Effector memory CD4-positive, alpha-beta T cell (primary cell): Measurements from ENCODE around the gene DNAJC18.

Experiments
- DNase-seq, 3 donors: peaks; one replicate each; pipeline ENCODE4 v3.0.0-alpha.2; 2020
- H3K27ac ChIP-seq: 2 replicates; pipeline ENCODE4 v1.7.0; 2013; ENCODE audit warnings: mild to moderate bottlenecking, low read length, moderate library complexity; ENCODE audit not compliant: insufficient read depth, poor library complexity, severe bottlenecking
- H3K27me3 ChIP-seq: replicated peaks from 2 replicates; pipeline ENCODE4 v1.7.0; 2013; ENCODE audit warnings: mild to moderate bottlenecking, low read length; ENCODE audit not compliant: insufficient read depth, control insufficient read depth, poor library complexity, severe bottlenecking
- H3K36me3 ChIP-seq: 2 replicates; pipeline ENCODE4 v1.7.0; 2013; ENCODE audit warnings: mild to moderate bottlenecking, low read length, moderate library complexity; ENCODE audit not compliant: control insufficient read depth, insufficient read depth
- H3K4me1 ChIP-seq: 2 replicates; pipeline ENCODE4 v1.7.0; 2013; ENCODE audit warnings: low read length, mild to moderate bottlenecking; ENCODE audit not compliant: control insufficient read depth, insufficient read depth, poor library complexity, severe bottlenecking
- H3K4me3 ChIP-seq: 2 replicates; pipeline ENCODE4 v1.7.0; 2013; ENCODE audit warnings: low read length, low read depth, mild to moderate bottlenecking; ENCODE audit not compliant: insufficient read depth, poor library complexity, severe bottlenecking
- H3K9me3 ChIP-seq: 2 replicates; pipeline ENCODE4 v1.7.0; 2013; ENCODE audit warnings: mild to moderate bottlenecking, low read length, moderate library complexity; ENCODE audit not compliant: control insufficient read depth

The DNAJC18 gene

DNA sequence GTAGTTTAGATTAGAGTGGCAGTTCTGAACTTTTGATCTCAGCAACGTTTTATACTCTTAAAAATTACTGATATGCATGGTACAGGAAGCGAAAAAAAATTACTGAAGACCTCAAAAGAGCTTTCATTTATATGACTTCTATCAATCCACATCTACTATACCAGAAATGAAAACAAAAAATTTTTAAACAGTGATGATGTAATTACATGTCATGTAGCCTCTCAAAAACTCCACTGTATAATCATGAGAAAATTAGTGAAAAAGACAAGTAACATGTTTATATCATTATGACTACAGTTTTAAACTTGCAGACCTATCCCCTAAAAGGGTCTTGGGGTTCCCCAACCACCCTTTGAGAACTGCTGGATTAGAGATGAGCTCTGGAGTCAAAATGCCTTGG lies 9.3 kb downstream of the DNAJC18 start:
- Histone ChIP-seq H3K4me3 (no peak overlapping the region), H3K27me3 (no peaks in the 10 kb centered on the region), H3K9me3 (no peaks in the 10 kb centered on the region), H3K27ac (no peak overlapping the region), H3K4me1 (no peaks in the 10 kb centered on the region), H3K36me3 (no peaks in the 10 kb centered on the region)
- no peak for DNase-seq

DNA sequence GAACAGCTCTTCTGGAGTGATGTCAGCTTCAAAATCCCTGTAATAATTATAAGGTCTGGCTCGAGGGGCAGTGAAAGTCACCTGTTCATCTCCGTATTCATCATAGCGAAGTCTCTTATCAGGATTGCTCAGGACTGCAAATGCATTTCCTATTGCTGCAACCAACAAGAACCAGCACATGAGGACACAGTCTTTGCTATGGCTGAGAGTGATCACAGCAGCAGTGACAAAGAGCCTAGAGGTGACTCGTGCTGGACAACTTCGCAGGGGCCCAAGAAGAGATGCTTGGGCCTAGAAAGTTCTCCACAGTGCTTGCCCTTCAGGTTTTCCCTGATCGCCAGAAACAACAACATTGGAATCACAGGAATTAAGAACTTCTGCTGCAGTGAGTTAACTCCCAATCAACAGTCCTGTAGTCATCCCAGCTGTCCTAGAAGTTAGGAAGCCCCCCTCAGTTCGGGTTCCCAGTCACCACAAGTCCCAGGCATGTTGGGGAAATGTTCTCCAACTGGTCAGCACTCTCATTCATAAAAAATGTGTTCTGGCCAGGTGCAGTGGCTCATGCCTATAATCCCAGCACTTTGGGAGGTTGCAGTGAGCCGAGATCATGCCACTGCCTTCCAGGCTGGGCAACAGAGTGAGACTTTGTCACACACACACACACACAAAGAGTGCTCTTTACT lies 13.0 kb downstream of the DNAJC18 start:
- H3K27ac ChIP-seq: no peak overlapping the region
- H3K27me3 ChIP-seq: no peaks in the 10 kb centered on the region
- H3K4me3 ChIP-seq: no peak overlapping the region
- no peaks in the 10 kb centered on the region for H3K4me1 ChIP-seq
- H3K9me3 ChIP-seq: no peaks in the 10 kb centered on the region
- no peak for DNase-seq
- H3K36me3 ChIP-seq: no peaks in the 10 kb centered on the region

DNA sequence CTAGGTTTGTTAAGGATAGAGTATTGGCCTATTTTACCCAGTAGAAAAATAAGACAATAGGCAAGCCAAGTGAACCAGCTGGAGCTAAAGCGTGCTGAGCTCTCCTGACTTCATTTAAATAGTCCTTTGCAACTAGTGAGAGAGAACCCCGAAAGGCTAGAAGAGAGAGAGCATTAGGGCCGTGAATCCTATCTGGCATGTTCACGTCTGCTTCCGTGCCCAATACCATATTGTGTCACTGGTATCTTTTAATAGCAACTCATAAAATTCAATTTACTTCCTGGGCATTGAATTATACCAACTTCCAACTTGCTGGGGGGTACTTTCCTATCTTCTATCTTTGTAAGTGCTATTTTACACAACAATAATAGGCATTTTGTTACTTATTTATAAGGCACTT lies 13.8 kb downstream of the DNAJC18 start:
- Histone ChIP-seq H3K27ac (no peak overlapping the region), H3K9me3 (no peaks in the 10 kb centered on the region), H3K27me3 (no peaks in the 10 kb centered on the region), H3K4me1 (no peaks in the 10 kb centered on the region), H3K36me3 (no peaks in the 10 kb centered on the region), H3K4me3 (no peak overlapping the region)
- no peak for DNase-seq

DNA sequence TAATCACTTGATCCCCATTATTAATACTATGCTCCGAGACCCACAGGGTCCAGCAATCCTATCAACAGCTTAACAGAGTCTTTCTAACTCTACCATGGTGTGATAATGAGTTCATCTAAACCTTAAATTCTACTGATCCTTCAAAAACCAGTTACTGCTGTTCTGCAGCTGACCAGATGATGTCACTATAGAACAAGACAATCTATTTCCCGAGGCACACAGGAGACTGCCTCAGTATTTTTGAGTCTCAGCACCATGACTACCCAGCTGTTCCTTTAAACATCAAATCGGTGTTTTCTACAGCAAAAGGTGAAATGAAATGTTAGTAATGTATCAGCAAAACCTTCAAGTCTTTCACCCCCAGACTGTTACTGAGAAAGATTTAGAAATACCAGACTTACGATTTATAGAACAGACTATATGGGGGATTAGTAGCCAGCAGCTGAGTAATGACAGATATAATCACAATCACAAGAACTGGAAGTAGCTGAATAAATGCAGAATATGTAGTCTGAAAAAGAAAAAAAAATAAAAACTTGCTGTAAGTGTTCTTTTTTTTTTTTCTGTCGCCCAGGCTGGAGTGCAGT lies 16.9 kb downstream of the DNAJC18 start:
- Histone ChIP-seq H3K9me3 (no peaks in the 10 kb centered on the region), H3K27me3 (no peaks in the 10 kb centered on the region), H3K4me3 (no peak overlapping the region), H3K36me3 (peaks cover 10% of the 10 kb centered on the region), H3K4me1 (no peaks in the 10 kb centered on the region), H3K27ac (no peak overlapping the region)
- DNase-seq: peak in 2 of 3 donors; percentile 12 to 39

DNA sequence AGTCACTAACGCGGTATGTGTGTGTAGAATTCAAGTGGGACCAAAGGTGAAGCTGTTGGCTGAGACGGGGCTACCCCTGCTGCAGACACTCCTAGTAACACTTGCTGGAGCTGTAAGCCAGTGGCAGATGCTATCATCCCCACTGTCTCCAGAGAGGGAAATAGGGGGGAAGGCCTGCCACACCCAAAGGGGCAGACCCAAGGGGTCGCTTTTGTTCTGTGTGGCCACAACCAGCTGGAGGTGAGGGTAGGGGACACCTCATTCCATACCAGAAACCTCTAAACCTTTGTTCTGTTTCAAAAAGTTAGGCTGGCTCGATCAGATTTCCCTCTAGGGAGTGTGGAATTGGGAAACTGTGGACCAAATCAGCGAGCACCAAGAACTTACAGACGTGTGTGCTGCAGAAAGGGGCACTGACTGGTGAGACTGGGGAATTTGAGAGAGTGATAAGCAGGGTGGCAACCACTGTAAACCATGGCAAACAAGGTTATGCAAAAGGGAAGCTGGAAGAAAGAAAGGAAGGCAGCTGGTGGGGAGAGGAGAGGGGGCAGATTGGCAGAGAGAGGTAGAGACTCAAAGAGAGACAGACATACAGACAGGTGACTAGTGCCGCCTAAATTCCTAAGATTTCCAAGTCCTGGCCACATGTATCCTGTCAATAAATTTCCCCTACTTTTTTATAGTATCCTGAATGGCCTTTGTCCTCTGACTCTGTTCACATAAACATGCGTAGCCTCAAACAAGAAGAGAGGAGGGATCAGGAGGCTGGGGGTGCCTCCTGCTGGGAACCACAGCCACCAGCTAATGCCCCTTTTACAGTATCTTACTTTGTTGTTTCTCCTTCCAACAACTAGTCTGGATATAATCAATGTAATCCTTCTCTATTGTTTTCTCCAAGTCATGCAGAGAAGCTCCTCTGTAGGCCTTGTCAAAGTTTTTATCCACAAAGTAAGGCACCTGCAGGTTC lies 19.8 kb downstream of the DNAJC18 start:
- H3K9me3 ChIP-seq: no peaks in the 10 kb centered on the region
- DNase-seq: no peak
- H3K4me3 ChIP-seq: no peak overlapping the region
- H3K27me3 ChIP-seq: no peaks in the 10 kb centered on the region
- no peak overlapping the region for H3K27ac ChIP-seq
- H3K36me3 ChIP-seq: peaks cover 10% of the 10 kb centered on the region
- H3K4me1 ChIP-seq: peaks cover 9% of the 10 kb centered on the region

DNA sequence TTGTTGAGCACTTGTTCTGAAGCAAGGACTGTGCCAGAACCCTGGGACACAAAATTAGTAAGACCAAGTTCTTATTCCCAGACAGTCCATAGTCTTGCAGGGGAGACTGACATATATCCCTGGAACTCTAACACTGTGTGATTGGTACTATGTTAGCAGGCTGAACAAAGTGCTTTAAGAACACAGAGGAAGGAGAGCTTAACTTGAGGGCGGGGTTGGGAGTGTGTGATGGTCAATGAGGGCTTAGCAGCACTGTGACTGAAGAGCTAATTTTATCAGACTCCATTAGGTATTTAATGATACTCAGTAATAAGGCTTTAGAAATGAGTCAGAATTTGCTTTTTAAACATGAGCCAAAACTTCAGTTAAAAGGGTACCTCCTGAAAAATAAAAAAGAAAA lies 20.5 kb downstream of the DNAJC18 start:
- no peaks in the 10 kb centered on the region for H3K9me3 ChIP-seq
- no peak for DNase-seq
- H3K27me3 ChIP-seq: no peaks in the 10 kb centered on the region
- peaks cover 10% of the 10 kb centered on the region for H3K36me3 ChIP-seq
- no peak overlapping the region for H3K27ac ChIP-seq
- H3K4me3 ChIP-seq: no peak overlapping the region
- H3K4me1 ChIP-seq: peaks cover 9% of the 10 kb centered on the region

DNA sequence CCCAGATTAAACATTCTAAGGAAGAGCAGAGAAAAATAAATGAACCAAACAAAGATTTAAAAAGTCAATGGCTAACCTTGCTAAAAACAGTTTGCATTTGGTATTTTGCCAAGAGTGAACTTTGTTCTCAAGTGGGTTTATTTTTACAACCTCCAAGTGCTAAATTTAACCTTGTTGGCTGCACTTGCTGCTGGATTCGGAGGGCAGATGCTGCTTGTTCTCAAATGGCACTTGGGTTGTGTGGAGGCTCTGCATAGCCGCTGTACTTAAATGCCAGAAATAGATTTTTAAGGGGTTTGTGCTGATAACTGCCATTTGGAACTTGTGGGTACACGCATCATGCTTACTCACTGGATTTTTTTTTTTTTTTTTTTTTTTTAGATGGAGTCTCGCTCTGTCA lies 22.1 kb downstream of the DNAJC18 start:
- Histone ChIP-seq H3K4me1 (peaks cover 9% of the 10 kb centered on the region), H3K36me3 (peaks cover 10% of the 10 kb centered on the region), H3K27me3 (no peaks in the 10 kb centered on the region), H3K9me3 (no peaks in the 10 kb centered on the region), H3K27ac (no peak overlapping the region), H3K4me3 (no peak overlapping the region)
- DNase-seq: no peak

DNA sequence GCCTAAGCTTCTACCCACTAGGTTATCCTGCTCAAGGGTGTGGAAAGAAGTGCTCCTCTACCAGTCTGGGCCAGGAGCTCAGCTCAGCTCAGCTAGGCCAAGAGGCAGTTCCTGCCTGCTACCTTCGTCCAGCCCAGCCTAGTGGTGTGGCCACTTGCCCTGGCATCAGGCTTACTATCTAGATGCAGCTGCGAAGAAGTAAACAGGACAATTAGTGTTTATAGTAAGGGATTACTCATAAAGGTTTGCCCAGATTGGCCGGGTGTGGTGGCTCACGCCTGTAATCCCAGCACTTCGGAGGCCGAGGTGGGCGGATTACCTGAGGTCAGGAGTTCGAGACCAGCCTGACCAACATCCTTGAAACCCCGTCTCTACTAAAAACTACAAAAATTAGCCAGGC lies 22.7 kb downstream of the DNAJC18 start:
- DNase-seq: no peak
- H3K4me1 ChIP-seq: peaks cover 9% of the 10 kb centered on the region
- H3K27ac ChIP-seq: no peak overlapping the region
- H3K4me3 ChIP-seq: no peak overlapping the region
- H3K36me3 ChIP-seq: peaks cover 10% of the 10 kb centered on the region
- H3K27me3 ChIP-seq: no peaks in the 10 kb centered on the region
- no peaks in the 10 kb centered on the region for H3K9me3 ChIP-seq

DNA sequence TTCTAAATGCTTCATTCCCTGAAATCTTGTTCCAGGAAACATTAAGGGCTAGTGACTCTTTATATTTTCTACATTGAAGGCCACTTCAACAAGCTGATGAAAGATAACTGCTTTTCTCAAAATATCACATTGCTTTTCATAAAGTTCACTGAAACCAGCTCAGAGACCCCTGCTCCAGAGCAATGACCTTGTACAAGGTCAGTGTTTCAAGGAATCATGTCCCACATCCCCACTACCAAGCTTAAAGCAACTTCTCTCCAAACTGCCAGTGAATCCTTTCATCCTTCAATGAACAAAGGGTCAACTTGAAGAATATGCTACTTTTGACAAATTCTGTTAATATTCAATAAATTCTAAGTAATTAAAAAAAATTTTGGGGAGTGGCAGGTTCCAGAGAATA lies 23.5 kb downstream of the DNAJC18 start:
- no peak for DNase-seq
- H3K4me3 ChIP-seq: no peak overlapping the region
- H3K27ac ChIP-seq: no peak overlapping the region

More for the DNA sequence above, 23.5 kb downstream of the DNAJC18 start:
- Histone ChIP-seq H3K9me3 (no peaks in the 10 kb centered on the region), H3K36me3 (peaks cover 10% of the 10 kb centered on the region), H3K27me3 (no peaks in the 10 kb centered on the region), H3K4me1 (peaks cover 9% of the 10 kb centered on the region)
